ENCODE results near the gene SHISA8.

Gene SHISA8

DNA sequence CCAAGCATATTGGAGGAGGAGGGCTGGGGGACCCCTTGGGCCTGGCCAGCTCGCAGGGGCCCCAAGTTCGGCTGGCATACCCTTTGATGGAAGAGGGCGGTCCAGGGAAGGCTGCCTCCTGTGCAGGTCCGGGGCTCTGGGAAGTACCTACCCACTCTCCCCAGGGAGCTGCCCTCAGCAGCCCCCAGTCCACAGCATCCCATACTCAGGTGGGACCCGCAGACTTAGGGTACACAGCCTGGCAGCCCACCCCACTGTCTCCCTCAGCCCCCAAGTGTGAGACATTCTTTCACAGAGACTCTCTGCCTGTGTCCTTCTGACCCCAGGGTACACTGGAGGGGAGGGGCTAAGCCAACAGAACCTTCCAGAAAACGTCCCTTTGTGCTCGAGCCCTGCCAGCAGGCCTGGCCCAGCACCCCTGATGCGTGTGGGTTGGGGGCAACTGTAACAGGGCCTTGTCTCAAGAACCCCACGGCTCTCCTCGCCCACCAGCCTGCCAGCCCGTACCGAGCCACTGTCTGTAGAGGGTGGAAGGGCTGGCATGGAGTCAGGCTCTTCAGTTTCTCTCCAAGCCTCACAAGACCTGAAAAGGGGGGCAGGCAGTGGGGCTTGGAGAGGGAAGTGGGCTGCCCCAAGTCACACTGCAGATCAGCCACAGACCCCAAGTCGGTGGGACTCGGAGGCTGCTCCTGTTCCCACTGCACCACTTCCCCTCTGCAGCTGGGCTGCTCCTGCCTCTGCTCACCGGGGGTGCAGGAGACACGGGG lies 18.7 kb upstream of the SHISA8 start:
- DNase-seq: no peak

DNA sequence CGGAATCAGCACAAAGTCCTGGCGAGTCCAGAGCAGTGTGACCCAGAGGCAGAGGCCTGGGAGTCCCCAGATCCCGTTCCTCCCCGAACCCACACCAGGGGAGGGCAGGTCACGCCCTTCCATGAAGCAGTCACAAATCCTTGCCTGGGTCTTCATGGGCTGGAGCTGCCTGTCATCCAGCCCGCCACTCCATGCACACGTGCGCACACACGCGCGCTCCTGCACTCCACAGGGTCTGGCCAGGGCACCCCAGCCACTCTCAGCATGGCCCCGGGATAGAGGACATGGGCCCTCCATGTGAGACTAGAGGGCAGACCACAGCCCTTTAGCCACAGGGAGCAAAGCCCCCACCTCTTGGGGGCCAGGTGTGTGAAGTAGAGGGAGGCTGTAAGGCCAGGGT lies 17.5 kb upstream of the SHISA8 start:
- DNase-seq: no peak

DNA sequence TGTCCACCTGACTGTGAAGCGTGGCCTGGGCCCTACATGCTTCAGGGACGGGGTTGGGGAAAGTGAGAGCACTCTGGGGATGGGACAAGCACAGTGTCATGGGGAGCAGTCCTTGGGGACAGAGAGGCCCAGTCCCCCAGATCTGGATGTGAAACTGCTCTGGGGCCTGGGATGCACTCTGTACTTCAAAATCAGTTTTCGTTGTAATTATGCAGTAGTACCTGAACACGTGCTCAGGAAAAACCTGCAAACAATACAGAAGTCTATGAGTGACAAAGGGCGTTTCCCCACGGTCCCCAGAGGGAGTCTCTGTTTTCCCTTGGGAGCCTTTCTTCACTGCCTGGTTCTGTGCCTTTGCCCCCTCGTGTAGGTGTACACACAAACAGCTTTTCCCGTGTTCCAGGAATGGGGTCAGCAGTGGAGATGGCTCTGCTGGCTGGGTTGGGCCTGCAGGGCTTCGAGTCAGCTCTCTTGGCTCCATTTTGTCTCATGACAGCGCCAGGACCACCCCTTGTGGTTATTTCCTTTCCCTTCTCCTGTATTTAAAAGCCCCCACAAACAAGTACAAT lies 16.9 kb upstream of the SHISA8 start:
- DNase-seq: no peak

DNA sequence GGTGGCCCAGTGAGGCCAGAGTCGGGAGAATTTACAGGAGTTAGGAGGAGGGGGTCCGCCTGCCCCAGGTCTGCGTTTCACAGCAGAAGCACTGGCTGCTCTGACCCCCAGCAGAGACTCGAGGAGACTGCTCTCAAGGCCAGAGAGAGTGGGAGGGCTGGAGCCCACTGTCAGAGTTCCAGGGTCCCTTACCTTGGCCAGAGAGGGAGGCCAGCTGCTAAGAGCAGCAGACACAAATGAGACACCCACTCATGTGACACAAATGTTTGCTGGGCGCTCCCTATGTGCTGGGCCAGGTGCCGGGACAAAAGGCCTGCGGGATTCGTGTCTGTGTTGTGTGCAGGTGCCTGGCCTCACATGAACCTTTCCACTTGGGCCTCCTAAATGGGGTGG lies 14.5 kb upstream of the SHISA8 start:
- DNase-seq: peak; percentile 48

GRCh38 chr22:41928593-41929417 lies 13.9 kb upstream of the SHISA8 start:
- DNase-seq: no peak

- no peak for DNase-seq
These were observed 12.9 kb upstream of the SHISA8 start for GRCh38 chr22:41927813-41928212.

- DNase-seq: no peak
These were observed 11.0 kb upstream of the SHISA8 start for GRCh38 chr22:41925783-41926460.

DNA sequence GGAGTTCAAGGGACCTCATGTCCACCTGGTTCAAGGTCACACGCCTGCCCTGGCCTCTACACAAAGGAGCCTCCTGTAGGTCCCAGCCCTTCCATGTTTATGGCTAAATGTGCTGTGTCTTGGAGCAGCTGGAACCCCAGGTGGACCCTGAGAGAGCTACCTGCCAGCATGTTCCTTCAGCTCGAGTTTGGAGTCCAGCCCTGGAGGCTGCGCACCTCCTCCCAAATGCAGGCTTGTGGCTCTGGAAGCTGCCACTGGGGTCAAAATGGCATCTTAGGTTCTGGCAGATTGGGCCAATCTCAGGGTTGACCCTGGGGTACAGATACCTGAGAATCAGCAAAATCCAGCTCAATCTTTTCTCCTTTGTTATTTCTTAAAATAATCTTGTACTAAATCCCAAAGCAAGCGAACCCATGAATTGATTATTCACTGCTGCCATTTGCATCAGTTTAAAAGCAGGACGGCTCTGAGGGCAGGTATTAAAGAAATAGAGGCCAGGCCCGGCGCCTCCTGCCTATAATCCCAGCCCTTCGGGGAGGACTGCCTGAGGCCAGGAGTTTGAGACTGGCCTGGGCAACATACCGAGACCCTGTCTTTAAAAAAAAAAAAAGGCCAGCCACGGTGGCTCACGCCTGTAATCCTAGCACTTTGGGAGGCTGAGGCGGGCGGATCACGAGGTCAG lies 8.9 kb upstream of the SHISA8 start:
- DNase-seq: no peak

DNA sequence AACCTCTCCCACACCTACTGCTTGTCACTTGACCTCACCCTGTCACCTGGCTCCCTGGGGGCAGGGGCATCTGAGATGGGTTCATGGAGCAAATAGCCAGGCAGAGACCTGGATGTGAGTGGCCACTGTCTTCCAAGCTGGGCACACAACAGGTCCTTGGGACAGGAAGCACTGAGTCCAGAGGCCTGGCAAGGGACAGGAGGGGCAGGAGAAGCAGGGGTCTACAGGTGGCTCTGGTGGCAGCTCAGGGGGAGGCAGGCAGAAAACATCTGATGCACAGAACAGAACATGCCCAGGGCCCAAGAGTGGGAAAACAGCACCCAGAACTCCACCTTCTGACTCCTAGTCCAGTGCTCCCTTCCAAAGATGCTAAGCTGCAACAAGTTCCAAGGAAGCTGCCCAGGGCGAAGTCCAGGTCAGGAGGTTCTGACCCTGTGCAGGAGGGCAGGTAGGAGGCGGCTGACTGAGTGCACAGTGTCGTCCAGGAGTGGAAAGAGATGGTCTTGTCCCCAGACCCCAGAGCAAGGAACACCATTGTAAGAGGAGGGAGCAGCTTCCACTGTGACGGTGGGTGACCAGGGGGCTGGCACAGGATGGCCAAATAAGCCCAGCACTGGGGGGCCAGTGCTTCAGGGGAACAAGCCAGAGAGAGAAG lies 8.2 kb upstream of the SHISA8 start:
- DNase-seq: no peak

- DNase-seq: no peak
These were observed 7.5 kb upstream of the SHISA8 start for GRCh38 chr22:41922328-41922727.

DNA sequence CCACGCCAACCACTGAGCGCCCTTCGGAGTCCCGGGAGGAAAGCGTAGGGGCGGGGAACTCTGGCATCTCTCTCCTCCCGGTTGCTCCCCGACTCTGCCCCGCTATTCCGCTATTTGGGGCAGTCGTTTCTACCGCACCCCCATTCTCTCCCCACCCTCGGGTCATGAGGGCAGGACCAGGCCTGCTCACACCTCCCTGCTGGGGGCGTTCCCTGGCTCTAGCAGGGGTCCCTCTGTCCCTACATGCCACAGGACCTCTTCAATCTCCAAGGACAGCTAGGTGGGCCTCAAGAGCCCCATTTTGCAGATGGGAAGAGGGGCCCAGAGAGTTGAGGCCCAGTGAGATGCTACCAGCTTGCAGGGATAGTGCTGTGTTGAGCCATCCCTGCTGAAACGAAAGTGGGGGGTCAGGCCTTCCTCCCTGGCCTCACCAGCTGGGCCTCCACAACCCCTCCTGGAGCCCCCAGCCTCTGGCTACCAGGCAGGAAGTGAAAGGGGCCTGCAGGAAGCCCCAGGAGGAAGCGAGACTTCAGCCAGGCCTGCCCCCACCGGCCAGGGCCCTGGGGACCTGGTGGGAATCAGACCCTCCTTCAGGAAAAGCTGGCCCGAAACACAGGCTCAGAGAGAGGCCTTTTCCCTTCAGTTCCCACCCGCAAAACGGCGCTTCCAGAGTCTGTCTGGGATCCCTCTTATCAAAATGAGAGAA lies 5.5 kb upstream of the SHISA8 start:
- DNase-seq: no peak

- DNase-seq: no peak
These were observed 4.7 kb upstream of the SHISA8 start for GRCh38 chr22:41919357-41920224.

- peak; percentile 27 for DNase-seq
These were observed 3.3 kb upstream of the SHISA8 start for GRCh38 chr22:41917903-41918791.

- DNase-seq: peak; percentile 85
These were observed 2.6 kb upstream of the SHISA8 start for GRCh38 chr22:41917375-41917902.

- DNase-seq: no peak
These were observed 2.0 kb upstream of the SHISA8 start for GRCh38 chr22:41916745-41917358.

GRCh38 chr22:41915786-41916493 lies 1.1 kb upstream of the SHISA8 start:
- no peak for DNase-seq

DNA sequence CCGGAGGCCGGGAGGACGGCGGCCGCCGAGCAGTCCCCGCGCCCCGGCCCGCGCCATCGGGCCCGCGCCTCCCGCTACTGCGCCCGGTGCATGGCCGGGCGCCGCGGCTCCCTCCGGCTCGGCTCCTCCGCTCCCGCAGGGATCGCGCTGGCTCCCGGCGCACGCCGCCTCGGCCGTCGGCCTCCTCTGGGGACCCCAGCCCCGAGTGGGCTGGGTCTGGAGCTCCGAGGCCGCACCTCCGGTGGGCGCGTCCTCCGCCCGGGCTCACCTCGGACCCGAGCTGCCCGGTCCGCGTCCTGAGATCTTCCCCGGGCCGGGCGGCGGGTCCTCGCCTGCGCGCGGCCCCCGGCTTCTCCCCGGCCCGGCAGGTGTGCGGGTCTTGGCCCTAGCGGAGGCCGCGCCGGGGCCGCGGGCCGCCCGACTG lies 251 bp downstream of the SHISA8 start:
- DNase-seq: no peak
